ENCODE data around the gene IRAK1.
"Not testable (repeated sequence)": the region's sequence is repeated elsewhere in the genome, so short reads cannot be mapped to it uniquely, and the experiment has no call there.

IRAK1 gene

GRCh38 chrX:154002215-154002719, 17.4 kb downstream of the IRAK1 start:
- TF ChIP-seq CTCF (IDR thresholded peaks at IDR 0.05; ENCODE audit: low read depth, low read length, missing control alignments): no peak
- no peak overlapping the region for H3K4me3 ChIP-seq (replicated peaks; ENCODE audit: low read depth, low read length)
- DNase-seq (ENCODE audit: extremely low read depth, low read depth): no peak

- no peak for TF ChIP-seq CTCF (IDR thresholded peaks at IDR 0.05; ENCODE audit: low read depth, low read length, missing control alignments)
- DNase-seq (ENCODE audit: extremely low read depth, low read depth): no peak
- no peak overlapping the region for H3K4me3 ChIP-seq (replicated peaks; ENCODE audit: low read depth, low read length)
Observed at GRCh38 chrX:154000051-154000450, 19.7 kb downstream of the IRAK1 start.

GRCh38 chrX:153999359-154000037, 20.2 kb downstream of the IRAK1 start:
- DNase-seq (ENCODE audit: extremely low read depth, low read depth): no peak
- H3K4me3 ChIP-seq (replicated peaks; ENCODE audit: low read depth, low read length): no peak overlapping the region
- no peak for TF ChIP-seq CTCF (IDR thresholded peaks at IDR 0.05; ENCODE audit: low read depth, low read length, missing control alignments)

GRCh38 chrX:153995504-153995903, 24.2 kb downstream of the IRAK1 start:
- no peak overlapping the region for H3K4me3 ChIP-seq (replicated peaks; ENCODE audit: low read depth, low read length)
- DNase-seq (ENCODE audit: extremely low read depth, low read depth): no peak
- no peak for TF ChIP-seq CTCF (IDR thresholded peaks at IDR 0.05; ENCODE audit: low read depth, low read length, missing control alignments)

- not testable (repeated sequence) for H3K4me3 ChIP-seq (replicated peaks; ENCODE audit: low read depth, low read length); DNase-seq (ENCODE audit: extremely low read depth, low read depth)
Observed at GRCh38 chrX:153994398-153994797, 25.3 kb downstream of the IRAK1 start.

GRCh38 chrX:153993978-153994377, 25.7 kb downstream of the IRAK1 start:
- TF ChIP-seq CTCF (IDR thresholded peaks at IDR 0.05; ENCODE audit: low read depth, low read length, missing control alignments): no peak
- DNase-seq (ENCODE audit: extremely low read depth, low read depth): no peak
- no peak overlapping the region for H3K4me3 ChIP-seq (replicated peaks; ENCODE audit: low read depth, low read length)

GRCh38 chrX:153993079-153993478, 26.6 kb downstream of the IRAK1 start:
- DNase-seq (ENCODE audit: extremely low read depth, low read depth): no peak
- no peak for TF ChIP-seq CTCF (IDR thresholded peaks at IDR 0.05; ENCODE audit: low read depth, low read length, missing control alignments)
- no peak overlapping the region for H3K4me3 ChIP-seq (replicated peaks; ENCODE audit: low read depth, low read length)

Measured in HFF-Myc (cell line).